ENCODE data around the gene BUD13. TPM values are rescaled to one million over a fixed set of nuclear protein-coding genes. Genes with fewer than 3 reads are reported as not detected.

BUD13 gene
- total and polyA plus RNA-seq, 2 experiments from 2014 or later: 15.3 to 19.5 TPM

- TF ChIP-seq CTCF (IDR thresholded peaks at IDR 0.05; ENCODE audit: low read depth, low read length): no peak
- Histone ChIP-seq H3K27ac (no peak overlapping the region), H3K36me3 (no peaks in the 10 kb centered on the region), H3K4me1 (ENCODE audit: low read depth) (no peaks in the 10 kb centered on the region), H3K9me3 (ENCODE audit: low read depth) (no peaks in the 10 kb centered on the region), H3K27me3 (no peaks in the 10 kb centered on the region), H3K4me3 (no peak overlapping the region)
- DNase-seq (ENCODE audit: low read depth in 1 of 2, low spot score in 1 of 2): no peak
These were observed 57.9 kb downstream of the BUD13 start for GRCh38 chr11:116714902-116715301.

- DNase-seq (ENCODE audit: low read depth in 1 of 2, low spot score in 1 of 2): no peak
- H3K4me1 ChIP-seq (ENCODE audit: low read depth): no peaks in the 10 kb centered on the region
- H3K27ac ChIP-seq: no peak overlapping the region
- no peak for TF ChIP-seq CTCF (IDR thresholded peaks at IDR 0.05; ENCODE audit: low read depth, low read length)
- no peaks in the 10 kb centered on the region for H3K27me3 ChIP-seq
- no peaks in the 10 kb centered on the region for H3K9me3 ChIP-seq (ENCODE audit: low read depth)
- H3K36me3 ChIP-seq: no peaks in the 10 kb centered on the region
- no peak overlapping the region for H3K4me3 ChIP-seq
These were observed 60.4 kb downstream of the BUD13 start for GRCh38 chr11:116712428-116712827.

GRCh38 chr11:116710762-116711161, 62.0 kb downstream of the BUD13 start:
- Histone ChIP-seq H3K4me1 (ENCODE audit: low read depth) (no peaks in the 10 kb centered on the region), H3K9me3 (ENCODE audit: low read depth) (no peaks in the 10 kb centered on the region), H3K36me3 (no peaks in the 10 kb centered on the region), H3K4me3 (no peak overlapping the region), H3K27me3 (no peaks in the 10 kb centered on the region), H3K27ac (no peak overlapping the region)
- DNase-seq (ENCODE audit: low read depth in 1 of 2, low spot score in 1 of 2): no peak
- TF ChIP-seq CTCF (IDR thresholded peaks at IDR 0.05; ENCODE audit: low read depth, low read length): no peak

GRCh38 chr11:116710001-116710674, 62.6 kb downstream of the BUD13 start:
- Histone ChIP-seq H3K27ac (no peak overlapping the region), H3K27me3 (no peaks in the 10 kb centered on the region)
- no peak for DNase-seq (ENCODE audit: low read depth in 1 of 2, low spot score in 1 of 2)

GRCh38 chr11:116707746-116708145, 65.0 kb downstream of the BUD13 start:
- DNase-seq (ENCODE audit: low read depth in 1 of 2, low spot score in 1 of 2): no peak
- Histone ChIP-seq H3K36me3 (no peaks in the 10 kb centered on the region), H3K4me3 (no peak overlapping the region), H3K9me3 (ENCODE audit: low read depth) (no peaks in the 10 kb centered on the region), H3K4me1 (ENCODE audit: low read depth) (no peaks in the 10 kb centered on the region), H3K27ac (no peak overlapping the region), H3K27me3 (no peaks in the 10 kb centered on the region)
- no peak for TF ChIP-seq CTCF (IDR thresholded peaks at IDR 0.05; ENCODE audit: low read depth, low read length)

More at GRCh38 chr11:116710001-116710674, 62.6 kb downstream of the BUD13 start:
- no peaks in the 10 kb centered on the region for H3K36me3 ChIP-seq
- no peaks in the 10 kb centered on the region for H3K9me3 ChIP-seq (ENCODE audit: low read depth)
- no peaks in the 10 kb centered on the region for H3K4me1 ChIP-seq (ENCODE audit: low read depth)
- no peak for TF ChIP-seq CTCF (IDR thresholded peaks at IDR 0.05; ENCODE audit: low read depth, low read length)
- H3K4me3 ChIP-seq: no peak overlapping the region

All from cardiac muscle cell (in vitro differentiated cells and primary cell).